NB4 (cell line): ENCODE results near the gene CRB1.

ENCODE experiments used
- CTCF ChIP-seq: IDR thresholded peaks from one replicate; pipeline ENCODE4 v1.5.1; 2012; ENCODE audit warnings: low read depth, low read length
- POLR2A ChIP-seq: IDR thresholded peaks from 2 replicates; pipeline ENCODE4 v1.6.1; 2011; ENCODE audit warnings: mild to moderate bottlenecking; ENCODE audit not compliant: insufficient read length; ENCODE audit errors: extremely low read depth

GRCh38 chr1:197462539-197462938 is 194.5 kb downstream of the CRB1 start:
- TF ChIP-seq POLR2A (no peak), CTCF (no peak)
